PFSK-1 (cell line): ENCODE data around the gene PPP1R3A.

ENCODE experiments used
- SIN3A ChIP-seq: IDR thresholded peaks from 2 replicates; pipeline ENCODE4 v1.6.1; 2012; ENCODE audit warnings: mild to moderate bottlenecking, low read length, moderate library complexity, borderline replicate concordance; ENCODE audit not compliant: insufficient read depth
- TF ChIP-seq, protein P1 (sequence below), 2 experiments: IDR thresholded peaks; 2 replicates each; pipeline versions ENCODE4 v1.6.1 to v1.8.0; 2011 to 2012; ENCODE audit warnings: low read depth in 2 of 2, low read length in 2 of 2, control low read depth in 1 of 2, inconsistent platforms in 1 of 2, mild to moderate bottlenecking in 1 of 2, moderate library complexity in 1 of 2; ENCODE audit not compliant: insufficient read depth in 1 of 2

DNA sequence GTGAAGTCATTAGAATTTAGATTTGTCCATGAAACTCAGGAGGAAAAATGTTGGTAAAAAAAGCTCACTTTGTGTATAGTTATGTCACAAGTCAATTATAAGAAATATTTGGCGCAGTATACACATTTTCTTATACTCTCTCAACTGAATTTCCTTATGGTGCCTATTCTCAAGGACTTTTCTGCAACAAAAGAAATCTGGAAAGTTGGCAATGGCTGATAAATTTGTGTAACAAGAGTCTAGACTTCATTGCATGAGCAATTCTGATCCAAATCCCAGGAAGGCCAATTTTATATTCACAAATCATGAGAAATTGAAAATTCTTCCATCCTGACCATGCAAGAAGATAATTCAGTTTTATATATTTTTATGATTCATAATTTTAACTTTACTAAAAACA is 35.7 kb downstream of the PPP1R3A start:
- TF ChIP-seq, protein P1, sequence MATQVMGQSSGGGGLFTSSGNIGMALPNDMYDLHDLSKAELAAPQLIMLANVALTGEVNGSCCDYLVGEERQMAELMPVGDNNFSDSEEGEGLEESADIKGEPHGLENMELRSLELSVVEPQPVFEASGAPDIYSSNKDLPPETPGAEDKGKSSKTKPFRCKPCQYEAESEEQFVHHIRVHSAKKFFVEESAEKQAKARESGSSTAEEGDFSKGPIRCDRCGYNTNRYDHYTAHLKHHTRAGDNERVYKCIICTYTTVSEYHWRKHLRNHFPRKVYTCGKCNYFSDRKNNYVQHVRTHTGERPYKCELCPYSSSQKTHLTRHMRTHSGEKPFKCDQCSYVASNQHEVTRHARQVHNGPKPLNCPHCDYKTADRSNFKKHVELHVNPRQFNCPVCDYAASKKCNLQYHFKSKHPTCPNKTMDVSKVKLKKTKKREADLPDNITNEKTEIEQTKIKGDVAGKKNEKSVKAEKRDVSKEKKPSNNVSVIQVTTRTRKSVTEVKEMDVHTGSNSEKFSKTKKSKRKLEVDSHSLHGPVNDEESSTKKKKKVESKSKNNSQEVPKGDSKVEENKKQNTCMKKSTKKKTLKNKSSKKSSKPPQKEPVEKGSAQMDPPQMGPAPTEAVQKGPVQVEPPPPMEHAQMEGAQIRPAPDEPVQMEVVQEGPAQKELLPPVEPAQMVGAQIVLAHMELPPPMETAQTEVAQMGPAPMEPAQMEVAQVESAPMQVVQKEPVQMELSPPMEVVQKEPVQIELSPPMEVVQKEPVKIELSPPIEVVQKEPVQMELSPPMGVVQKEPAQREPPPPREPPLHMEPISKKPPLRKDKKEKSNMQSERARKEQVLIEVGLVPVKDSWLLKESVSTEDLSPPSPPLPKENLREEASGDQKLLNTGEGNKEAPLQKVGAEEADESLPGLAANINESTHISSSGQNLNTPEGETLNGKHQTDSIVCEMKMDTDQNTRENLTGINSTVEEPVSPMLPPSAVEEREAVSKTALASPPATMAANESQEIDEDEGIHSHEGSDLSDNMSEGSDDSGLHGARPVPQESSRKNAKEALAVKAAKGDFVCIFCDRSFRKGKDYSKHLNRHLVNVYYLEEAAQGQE (IDR thresholded peaks at IDR 0.05; ENCODE audit: insufficient read depth in 1 of 2, low read depth in 2 of 2, low read length in 2 of 2), result no peak
- no peak for TF ChIP-seq SIN3A
